Hematopoietic multipotent progenitor cell (in vitro differentiated cells): Measurements from ENCODE around the gene SNAI1. TPM values are rescaled to one million over a fixed set of nuclear protein-coding genes. Genes with fewer than 3 reads are reported as not detected.

Experiments
- DNase-seq, 3 donors: peaks; one replicate each; pipeline ENCODE4 v3.0.0-alpha.2; 2011 to 2015; ENCODE audit warnings: low read depth in 2 of 3, low spot score in 2 of 3
- small RNA-seq: library from RNA; depleted of rRNA; stranded (forward); fragments of <200 nt; gene quantifications from one replicate; pipeline ENCODE3, GENCODE V24; 2012
- total RNA-seq: library from RNA; depleted of rRNA; stranded (reverse); fragments of >200 nt; gene quantifications from one replicate; pipeline ENCODE4 v1.2.3, GENCODE V29; 2012

The SNAI1 gene
- total RNA-seq, 1 donor = 1.1 TPM

DNA sequence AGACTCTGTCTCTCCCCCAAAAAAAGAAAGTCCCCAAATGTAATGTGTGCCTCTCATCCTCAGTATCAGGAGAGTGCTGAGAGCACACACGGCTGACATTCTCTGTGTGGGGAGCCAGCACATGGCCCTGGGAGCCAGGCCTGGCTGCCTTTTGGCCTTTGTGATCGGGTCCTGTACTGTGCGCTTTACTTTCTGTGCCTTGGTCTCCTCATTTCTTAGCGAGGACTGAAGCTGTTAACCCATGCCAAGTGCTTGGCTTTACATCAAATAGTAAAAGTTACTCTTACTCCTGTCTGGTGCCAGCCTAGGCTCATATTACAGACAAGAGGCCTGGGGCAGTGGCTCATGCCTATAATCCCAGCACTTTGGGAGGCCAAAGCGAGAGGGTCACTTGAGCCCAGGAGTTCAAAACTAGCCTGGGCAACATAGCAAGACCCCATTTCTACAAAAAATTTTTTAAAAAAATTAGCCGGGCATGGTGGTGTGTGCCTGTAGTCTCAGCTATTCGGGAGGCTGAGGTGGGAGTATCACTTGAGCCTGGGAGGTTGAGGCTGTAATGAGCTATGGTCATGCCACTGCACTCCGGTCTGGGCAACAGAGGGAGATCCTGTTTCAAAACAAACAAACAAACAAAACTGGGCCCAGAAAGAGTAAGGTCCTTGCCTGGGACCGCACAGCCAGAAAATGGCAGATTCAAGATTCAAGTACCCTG lies 50.3 kb downstream of the SNAI1 start:
- DNase-seq = no peak

GRCh38 chr20:50034567-50035180 lies 51.9 kb downstream of the SNAI1 start:
- DNase-seq = no peak

- DNase-seq = no peak
Measured at GRCh38 chr20:50036703-50037102, 53.9 kb downstream of the SNAI1 start.

DNA sequence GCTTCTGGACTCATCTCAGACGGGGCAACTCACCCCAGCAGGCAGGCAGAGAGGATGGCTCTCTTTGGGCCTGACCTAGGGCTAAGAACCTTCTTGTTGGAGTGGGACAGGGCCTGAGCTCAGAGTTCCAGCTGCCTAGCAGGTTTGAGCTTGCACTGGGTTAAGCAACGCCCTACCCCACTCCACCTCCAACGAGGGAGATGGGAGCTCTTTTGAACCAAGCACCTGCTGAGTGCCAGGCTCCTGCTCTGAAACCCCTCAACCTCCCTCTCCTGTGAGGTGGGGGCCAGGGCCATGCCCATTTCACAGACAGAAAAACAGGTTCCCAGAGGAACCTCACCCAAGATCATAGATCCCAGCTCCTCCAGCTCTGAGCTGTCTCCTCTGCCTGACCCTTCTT lies 54.3 kb downstream of the SNAI1 start:
- no peak for DNase-seq

- no peak for DNase-seq
Measured at GRCh38 chr20:50037575-50037974, 54.8 kb downstream of the SNAI1 start.

GRCh38 chr20:50038169-50038568 lies 55.4 kb downstream of the SNAI1 start:
- DNase-seq = no peak

Small RNA genes within 50 kb of the gene (small RNA-seq; reads per million reads assigned to genes)
- gene RF00017 = not detected
- gene RNU6-147P = not detected

Other genes with a start within 250 kb of the SNAI1 start
- gene SLC9A8, start 170.2 kb upstream of the SNAI1 start, total RNA-seq = 21.8 TPM
- 6.2 TPM for gene SPATA2, start 67.5 kb upstream of the SNAI1 start, total RNA-seq
- 239 TPM for gene RNF114, start 46.6 kb upstream of the SNAI1 start, total RNA-seq
- 33.4 TPM for gene UBE2V1, start 130.2 kb downstream of the SNAI1 start, total RNA-seq
- gene PEDS1, start 170.7 kb downstream of the SNAI1 start, total RNA-seq = 48.2 TPM
- 22.4 TPM for gene CEBPB, start 207.8 kb downstream of the SNAI1 start, total RNA-seq